Natural killer cell treated with Interleukin-12 subunit alpha and Interleukin-12 subunit beta and Interleukin-15 and Interleukin-18, amount 100 ng/mL, for 72 hours (primary cell): ENCODE measurements around the gene STK32C. TPM values are rescaled to one million over a fixed set of nuclear protein-coding genes. Genes with fewer than 3 reads are reported as not detected.

Experiments used
- ATAC-seq, 2 donors: fragments of 150-1000 bp; cut with Tn5 transposase in 1 of 2; sonication (Bioruptor Pico), chemical (Tn5 transposase) in 1 of 2; 2 replicates each; pipeline ENCODE4 v1.10.0; 2021
- DNase-seq: peaks from one replicate; pipeline ENCODE4 v3.0.0; 2022; ENCODE audit warnings: low spot score
- H3K27ac Mint-ChIP-seq, 2 donors: 1 replicate in 1 of 2; 2 replicates in 1 of 2; pipeline ENCODE4 v1.8.0; 2022; ENCODE audit warnings: mixed read lengths in 2 of 2, mild to moderate bottlenecking in 1 of 2, moderate library complexity in 1 of 2
- H3K27me3 Mint-ChIP-seq, 2 donors: 1 replicate in 1 of 2; 2 replicates in 1 of 2; pipeline ENCODE4 v1.8.0; 2022; ENCODE audit warnings: mixed read lengths in 2 of 2
- H3K36me3 Mint-ChIP-seq: one replicate; pipeline ENCODE4 v1.8.0; 2022; ENCODE audit warnings: mixed read lengths
- H3K4me1 Mint-ChIP-seq, 2 donors: 1 replicate in 1 of 2; 2 replicates in 1 of 2; pipeline ENCODE4 v1.8.0; 2022; ENCODE audit warnings: low read depth in 2 of 2, mixed read lengths in 2 of 2, mild to moderate bottlenecking in 1 of 2
- H3K4me3 Mint-ChIP-seq: one replicate; pipeline ENCODE4 v1.8.0; 2022; ENCODE audit warnings: mixed read lengths
- H3K9me3 Mint-ChIP-seq: 2 replicates; pipeline ENCODE4 v1.8.0; 2022; ENCODE audit warnings: mixed read lengths
- total RNA-seq, 2 donors: library from RNA; stranded (reverse); gene quantifications; one replicate each; pipeline ENCODE4 v1.2.3, GENCODE V29; 2022

Gene STK32C
- total RNA-seq, 2 donors from 2014 or later: 29.2 to 34.6 TPM

GRCh38 chr10:132308587-132309470, 1.1 kb upstream of the STK32C start:
- Mint-ChIP-seq H3K27ac (no peak overlapping the region), H3K36me3 (no peaks in the 10 kb centered on the region), H3K4me3 (peak overlapping the region; percentile 56), H3K9me3 (no peaks in the 10 kb centered on the region), H3K4me1 (peaks cover 8 to 20% of the 10 kb centered on the region in 2 donors), H3K27me3 (peaks cover 0 to 5% of the 10 kb centered on the region in 2 donors)
- DNase-seq (no peak), ATAC-seq (no peak)

GRCh38 chr10:132306864-132307751, 642 bp downstream of the STK32C start:
- DNase-seq: no peak
- peak; percentile 8 to 34 for ATAC-seq
- H3K4me3 Mint-ChIP-seq: peak overlapping the region; percentile 95
- no peak overlapping the region for H3K27ac Mint-ChIP-seq
- no peaks in the 10 kb centered on the region for H3K36me3 Mint-ChIP-seq
- H3K9me3 Mint-ChIP-seq: no peaks in the 10 kb centered on the region
- no peaks in the 10 kb centered on the region for H3K27me3 Mint-ChIP-seq
- H3K4me1 Mint-ChIP-seq: peaks cover 13 to 21% of the 10 kb centered on the region in 2 donors

- DNase-seq: no peak
- no peaks in the 10 kb centered on the region for H3K9me3 Mint-ChIP-seq
- peak overlapping the region; percentile 95 for H3K4me3 Mint-ChIP-seq
- H3K4me1 Mint-ChIP-seq: peaks cover 13 to 21% of the 10 kb centered on the region in 2 donors
- ATAC-seq: no peak
- no peak overlapping the region for H3K27ac Mint-ChIP-seq
- no peaks in the 10 kb centered on the region for H3K36me3 Mint-ChIP-seq
- H3K27me3 Mint-ChIP-seq: no peaks in the 10 kb centered on the region
These were observed 1.4 kb downstream of the STK32C start for GRCh38 chr10:132306343-132306685.

- no peaks in the 10 kb centered on the region for H3K27me3 Mint-ChIP-seq
- no peak for DNase-seq
- ATAC-seq: no peak
- H3K36me3 Mint-ChIP-seq: no peaks in the 10 kb centered on the region
- H3K4me3 Mint-ChIP-seq: peak overlapping the region; percentile 95
- no peak overlapping the region for H3K27ac Mint-ChIP-seq
- peaks cover 15 to 20% of the 10 kb centered on the region in 2 donors for H3K4me1 Mint-ChIP-seq
- H3K9me3 Mint-ChIP-seq: no peaks in the 10 kb centered on the region
These were observed 2.0 kb downstream of the STK32C start for GRCh38 chr10:132305654-132306342.

GRCh38 chr10:132304756-132305509, 2.8 kb downstream of the STK32C start:
- no peak overlapping the region for H3K27ac Mint-ChIP-seq
- peaks cover 20 to 24% of the 10 kb centered on the region in 2 donors for H3K4me1 Mint-ChIP-seq
- H3K4me3 Mint-ChIP-seq: no peak overlapping the region
- no peak for DNase-seq
- no peaks in the 10 kb centered on the region for H3K9me3 Mint-ChIP-seq
- H3K36me3 Mint-ChIP-seq: no peaks in the 10 kb centered on the region
- no peaks in the 10 kb centered on the region for H3K27me3 Mint-ChIP-seq
- ATAC-seq: no peak

- DNase-seq: no peak
- Mint-ChIP-seq H3K4me3 (no peak overlapping the region), H3K9me3 (no peaks in the 10 kb centered on the region)
These were observed 4.2 kb downstream of the STK32C start for GRCh38 chr10:132303361-132304115.

GRCh38 chr10:132302421-132303310, 5.1 kb downstream of the STK32C start:
- peaks cover 20 to 32% of the 10 kb centered on the region in 2 donors for H3K4me1 Mint-ChIP-seq
- H3K4me3 Mint-ChIP-seq: no peak overlapping the region
- H3K36me3 Mint-ChIP-seq: no peaks in the 10 kb centered on the region
- no peak overlapping the region for H3K27ac Mint-ChIP-seq
- no peaks in the 10 kb centered on the region for H3K27me3 Mint-ChIP-seq
- ATAC-seq (no peak), DNase-seq (no peak)
- H3K9me3 Mint-ChIP-seq: no peaks in the 10 kb centered on the region

More at GRCh38 chr10:132303361-132304115, 4.2 kb downstream of the STK32C start:
- H3K36me3 Mint-ChIP-seq: no peaks in the 10 kb centered on the region
- H3K4me1 Mint-ChIP-seq: peaks cover 20 to 29% of the 10 kb centered on the region in 2 donors
- no peaks in the 10 kb centered on the region for H3K27me3 Mint-ChIP-seq
- no peak overlapping the region for H3K27ac Mint-ChIP-seq
- no peak for ATAC-seq

GRCh38 chr10:132301371-132302330, 6.1 kb downstream of the STK32C start:
- no peaks in the 10 kb centered on the region for H3K9me3 Mint-ChIP-seq
- no peak for DNase-seq
- H3K27me3 Mint-ChIP-seq: no peaks in the 10 kb centered on the region
- H3K4me1 Mint-ChIP-seq: peaks cover 20 to 31% of the 10 kb centered on the region in 2 donors
- no peaks in the 10 kb centered on the region for H3K36me3 Mint-ChIP-seq
- ATAC-seq: no peak
- H3K27ac Mint-ChIP-seq: no peak overlapping the region
- no peak overlapping the region for H3K4me3 Mint-ChIP-seq

GRCh38 chr10:132300582-132300981, 7.2 kb downstream of the STK32C start:
- H3K36me3 Mint-ChIP-seq: no peaks in the 10 kb centered on the region
- H3K27ac Mint-ChIP-seq: no peak overlapping the region
- H3K4me3 Mint-ChIP-seq: no peak overlapping the region
- no peaks in the 10 kb centered on the region for H3K27me3 Mint-ChIP-seq
- H3K9me3 Mint-ChIP-seq: no peaks in the 10 kb centered on the region
- ATAC-seq (no peak), DNase-seq (no peak)
- H3K4me1 Mint-ChIP-seq: peaks cover 13 to 21% of the 10 kb centered on the region in 2 donors

GRCh38 chr10:132299371-132300336, 8.1 kb downstream of the STK32C start:
- no peaks in the 10 kb centered on the region for H3K36me3 Mint-ChIP-seq
- DNase-seq (no peak), ATAC-seq (no peak)
- H3K4me3 Mint-ChIP-seq: no peak overlapping the region
- peaks cover 18 to 26% of the 10 kb centered on the region in 2 donors for H3K4me1 Mint-ChIP-seq
- H3K27me3 Mint-ChIP-seq: no peaks in the 10 kb centered on the region
- H3K27ac Mint-ChIP-seq: no peak overlapping the region
- H3K9me3 Mint-ChIP-seq: no peaks in the 10 kb centered on the region
